22Rv1 (cell line): ENCODE measurements around the gene FREM2.

Experiments
- H3K27ac ChIP-seq: fragments of 450-650 bp; 2 replicates; pipeline ENCODE4 v1.5.1; 2017
- ZFX ChIP-seq: fragments of 450-650 bp; IDR thresholded peaks from 2 replicates; pipeline ENCODE4 v1.6.1; 2017; ENCODE audit warnings: antibody characterized with exemption, borderline replicate concordance
- TF ChIP-seq, protein P1 (sequence below): fragments of 450-650 bp; IDR thresholded peaks from 2 replicates; pipeline ENCODE4 v1.5.1; 2017; ENCODE audit warnings: mild to moderate bottlenecking

FREM2 gene

GRCh38 chr13:38759390-38759789 lies 72.5 kb downstream of the FREM2 start:
- TF ChIP-seq, protein P1, sequence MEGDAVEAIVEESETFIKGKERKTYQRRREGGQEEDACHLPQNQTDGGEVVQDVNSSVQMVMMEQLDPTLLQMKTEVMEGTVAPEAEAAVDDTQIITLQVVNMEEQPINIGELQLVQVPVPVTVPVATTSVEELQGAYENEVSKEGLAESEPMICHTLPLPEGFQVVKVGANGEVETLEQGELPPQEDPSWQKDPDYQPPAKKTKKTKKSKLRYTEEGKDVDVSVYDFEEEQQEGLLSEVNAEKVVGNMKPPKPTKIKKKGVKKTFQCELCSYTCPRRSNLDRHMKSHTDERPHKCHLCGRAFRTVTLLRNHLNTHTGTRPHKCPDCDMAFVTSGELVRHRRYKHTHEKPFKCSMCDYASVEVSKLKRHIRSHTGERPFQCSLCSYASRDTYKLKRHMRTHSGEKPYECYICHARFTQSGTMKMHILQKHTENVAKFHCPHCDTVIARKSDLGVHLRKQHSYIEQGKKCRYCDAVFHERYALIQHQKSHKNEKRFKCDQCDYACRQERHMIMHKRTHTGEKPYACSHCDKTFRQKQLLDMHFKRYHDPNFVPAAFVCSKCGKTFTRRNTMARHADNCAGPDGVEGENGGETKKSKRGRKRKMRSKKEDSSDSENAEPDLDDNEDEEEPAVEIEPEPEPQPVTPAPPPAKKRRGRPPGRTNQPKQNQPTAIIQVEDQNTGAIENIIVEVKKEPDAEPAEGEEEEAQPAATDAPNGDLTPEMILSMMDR, result no peak
- no peak for TF ChIP-seq ZFX
- H3K27ac ChIP-seq, result no peak overlapping the region

- TF ChIP-seq ZFX, result no peak
- TF ChIP-seq, protein P1, result peak; percentile 81
- no peak overlapping the region for H3K27ac ChIP-seq
Observed at GRCh38 chr13:38763446-38764381, 76.8 kb downstream of the FREM2 start.

DNA sequence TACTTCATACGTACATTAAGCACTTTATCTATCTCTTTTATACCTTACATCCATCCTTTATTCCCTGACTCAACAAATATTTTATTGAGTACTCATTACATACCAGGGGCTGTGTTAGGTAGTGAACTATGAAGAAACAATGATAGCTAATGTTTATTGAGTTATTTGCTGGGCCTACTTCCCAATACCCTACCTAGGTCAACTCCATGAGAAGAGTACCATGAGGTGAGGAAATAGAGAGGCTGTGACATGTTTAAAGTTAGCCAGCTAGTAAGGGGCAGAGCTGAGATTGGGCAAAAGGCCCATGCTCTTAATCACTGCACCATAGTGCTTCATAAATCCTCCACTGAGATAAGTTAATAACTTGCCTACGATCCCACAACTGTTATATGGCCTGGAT lies 79.9 kb downstream of the FREM2 start:
- TF ChIP-seq, protein P1, result no peak
- TF ChIP-seq ZFX, result no peak
- H3K27ac ChIP-seq, result no peak overlapping the region

- TF ChIP-seq ZFX, result no peak
- TF ChIP-seq, protein P1, result no peak
- no peak overlapping the region for H3K27ac ChIP-seq
Observed at GRCh38 chr13:38767506-38768265, 80.8 kb downstream of the FREM2 start.

DNA sequence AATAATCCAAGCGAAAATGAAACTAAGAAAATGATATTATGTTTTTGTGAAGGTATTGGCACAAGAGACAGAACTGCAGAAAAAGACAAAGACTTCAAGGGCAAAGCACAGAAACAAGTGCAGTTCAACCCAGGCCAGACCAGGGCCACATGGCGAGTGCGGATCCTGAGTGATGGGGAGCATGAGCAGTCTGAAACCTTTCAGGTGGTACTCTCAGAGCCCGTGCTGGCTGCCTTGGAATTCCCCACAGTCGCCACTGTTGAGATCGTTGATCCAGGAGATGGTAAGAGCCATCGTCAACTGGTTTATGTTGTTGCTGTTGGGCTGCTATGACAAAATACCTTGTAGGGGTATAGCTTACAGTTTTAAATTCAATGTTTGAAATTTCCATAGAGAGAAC lies 82.6 kb downstream of the FREM2 start:
- no peak overlapping the region for H3K27ac ChIP-seq
- TF ChIP-seq, protein P1, result no peak
- TF ChIP-seq ZFX, result no peak

DNA sequence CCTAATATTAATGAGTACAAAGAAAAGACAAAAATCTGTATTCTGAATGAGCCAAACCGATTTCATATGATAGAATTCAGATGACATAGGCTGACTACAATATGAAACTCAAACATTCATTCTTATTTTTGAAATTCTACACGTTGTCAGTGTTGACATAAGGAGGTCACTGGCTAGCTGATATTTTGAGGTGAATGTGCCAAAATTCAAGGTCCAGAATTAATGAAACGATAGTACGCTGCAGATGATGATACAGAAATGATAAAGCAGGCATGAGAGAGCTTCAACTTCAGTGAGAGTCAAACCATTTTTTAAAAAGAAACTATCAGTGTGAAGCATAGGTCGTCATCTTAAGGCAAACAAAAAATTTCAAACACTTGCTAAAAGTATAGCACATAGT lies 88.2 kb downstream of the FREM2 start:
- H3K27ac ChIP-seq, result no peak overlapping the region
- no peak for TF ChIP-seq ZFX
- TF ChIP-seq, protein P1, result no peak
